Kidney (tissue), 14 donors: ENCODE measurements around the gene KCNJ16. TPM values are rescaled to one million over a fixed set of nuclear protein-coding genes. Genes with fewer than 3 reads are reported as not detected.
A peak's percentile ranks its signal among the peaks of the same experiment; 100 is the strongest.

ENCODE experiments used
- DNase-seq, 5 donors: peaks; one replicate each; pipeline ENCODE4 v3.0.0-alpha.2; 2013 to 2020
- FAIRE-seq: peaks from 2 replicates; lab custom pipeline; 2012; peaks lifted over from hg19 to GRCh38; lab: Jason Lieb, UNC
- H3K27ac ChIP-seq, 2 donors: one replicate each; pipeline ENCODE4 v1.7.0; 2013; ENCODE audit warnings: low read depth in 2 of 2, low read length in 2 of 2, inconsistent platforms in 1 of 2
- H3K27me3 ChIP-seq: one replicate; pipeline ENCODE4 v1.7.1; 2013; ENCODE audit warnings: low read length, inconsistent platforms; ENCODE audit not compliant: control insufficient read depth, insufficient read depth
- H3K36me3 ChIP-seq, 3 donors: one replicate each; pipeline versions ENCODE4 v1.7.0 to v1.7.1; 2013; ENCODE audit warnings: low read length in 3 of 3, control low read depth in 1 of 3, inconsistent platforms in 1 of 3; ENCODE audit not compliant: insufficient read depth in 3 of 3, control insufficient read depth in 2 of 3
- H3K4me1 ChIP-seq, 3 donors: one replicate each; pipeline versions ENCODE4 v1.7.0 to v1.7.1; 2013; ENCODE audit warnings: low read length in 3 of 3, inconsistent platforms in 1 of 3, low read depth in 1 of 3; ENCODE audit not compliant: control insufficient read depth in 2 of 3, insufficient read depth in 2 of 3
- H3K4me3 ChIP-seq, 3 donors: one replicate each; pipeline versions ENCODE4 v1.7.0 to v1.8.1; 2013; ENCODE audit warnings: low read length in 3 of 3, control low read depth in 1 of 3, inconsistent platforms in 1 of 3
- H3K9ac ChIP-seq, 3 donors: one replicate each; pipeline versions ENCODE4 v1.7.0 to v1.7.1; 2013; ENCODE audit warnings: low read length in 3 of 3, control low read depth in 1 of 3, inconsistent platforms in 1 of 3
- H3K9me3 ChIP-seq, 3 donors: one replicate each; pipeline versions ENCODE4 v1.7.0 to v1.7.1; 2013; ENCODE audit warnings: low read length in 3 of 3, control low read depth in 1 of 3, inconsistent platforms in 1 of 3; ENCODE audit not compliant: control insufficient read depth in 2 of 3, insufficient read depth in 1 of 3
- intact Hi-C: fragments of 100-400 bp; cut with DNase I; formaldehyde crosslinking; loops from one replicate; pipeline ENCODE4 v1.11.1; 2022
- polyA plus RNA-seq: library from polyadenylated mRNA; stranded (reverse); fragments of 350-450 nt; fragmentation: Illumina TruSeq; extraction: RNeasy Lipid Tissue Mini Kit (QIAGEN cat#74804); gene quantifications from one replicate; pipeline ENCODE4 v1.2.3, GENCODE V29; 2014; ENCODE audit warnings: low read depth, low replicate concordance; ENCODE audit not compliant: insufficient read depth
- total RNA-seq: library from RNA; stranded (reverse); fragmentation: NEBNext Ultra II Directional; extraction: Animal tissue kit (Norgen Biotek cat#: 25700); gene quantifications from one replicate; pipeline ENCODE4 v1.2.1, GENCODE V29; 2021
- TF ChIP-seq, protein P1 (sequence below): IDR thresholded peaks from 3 replicates; pipeline ENCODE4 v1.5.1; 2012; ENCODE audit warnings: mild to moderate bottlenecking, moderate library complexity, borderline replicate concordance; ENCODE audit not compliant: insufficient read depth; ENCODE audit errors: extremely low read depth
- donor health status: control.
- donor health status: control.
- donor health status: control.
- donor health status: control.
- donor health status: control.
- donor health status: DM: yes; HTN: yes; CAD: no.
- donor health status: Normal renal cell carcinoma (clear cell type).

The KCNJ16 gene
- total and polyA plus RNA-seq, 2 donors from 2014 or later, result 163 to 281 TPM

DNA sequence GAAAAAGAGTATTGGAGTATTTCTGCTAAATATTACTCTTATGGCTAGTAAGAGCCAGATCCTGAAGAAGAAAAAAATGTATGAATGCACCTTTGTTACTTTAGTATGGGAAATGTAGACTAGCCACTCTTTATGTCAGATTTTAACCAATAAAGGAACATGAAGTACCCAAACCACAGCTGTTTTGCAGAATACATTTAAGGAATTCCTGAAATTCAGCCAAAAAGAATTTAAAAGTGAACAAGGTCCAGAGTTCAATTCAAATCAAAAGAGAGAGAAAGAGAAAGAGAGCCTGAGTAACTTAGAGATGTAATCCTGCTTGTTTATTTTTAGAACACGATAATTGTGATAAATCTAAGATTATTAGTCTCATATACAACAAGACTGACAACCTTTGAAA lies 1.2 kb downstream of the KCNJ16 start:
- FAIRE-seq, result peak; percentile 6
- intact Hi-C loops, result no loop called here
- peak overlapping the region; percentile 36 to 76 for H3K27ac ChIP-seq

DNA sequence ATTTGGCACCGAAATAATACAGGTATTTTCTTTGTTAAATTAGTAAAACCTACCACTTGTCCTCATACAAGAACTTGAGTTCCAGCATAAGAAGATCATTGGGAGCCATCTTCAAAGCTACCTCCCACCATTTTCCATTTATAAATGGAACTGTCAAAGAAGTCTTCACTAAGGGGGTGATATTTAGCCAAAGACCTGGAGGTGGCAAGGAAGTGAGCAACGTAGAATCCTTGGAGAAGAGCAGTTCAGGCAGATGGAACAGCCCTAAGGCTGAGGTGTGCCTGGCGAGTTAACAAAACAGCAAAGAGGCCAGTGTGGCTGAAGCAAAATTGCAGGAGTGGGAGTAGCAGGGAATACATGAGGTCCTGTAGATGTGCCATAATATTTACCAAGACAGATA lies 1.8 kb downstream of the KCNJ16 start:
- Histone ChIP-seq H3K4me3 (peak overlapping the region; percentile 35 to 74 (median 67)), H3K4me1 (peaks cover 0 to 9% (median 7%) of the 10 kb centered on the region in 3 donors), H3K27ac (peak overlapping the region; percentile 54 to 57), H3K36me3 (no peaks in the 10 kb centered on the region), H3K9ac (peak overlapping the region; percentile 23 to 68 (median 56)), H3K9me3 (no peaks in the 10 kb centered on the region), H3K27me3 (no peaks in the 10 kb centered on the region)
- intact Hi-C loops, result no loop called here
- TF ChIP-seq, protein P1, sequence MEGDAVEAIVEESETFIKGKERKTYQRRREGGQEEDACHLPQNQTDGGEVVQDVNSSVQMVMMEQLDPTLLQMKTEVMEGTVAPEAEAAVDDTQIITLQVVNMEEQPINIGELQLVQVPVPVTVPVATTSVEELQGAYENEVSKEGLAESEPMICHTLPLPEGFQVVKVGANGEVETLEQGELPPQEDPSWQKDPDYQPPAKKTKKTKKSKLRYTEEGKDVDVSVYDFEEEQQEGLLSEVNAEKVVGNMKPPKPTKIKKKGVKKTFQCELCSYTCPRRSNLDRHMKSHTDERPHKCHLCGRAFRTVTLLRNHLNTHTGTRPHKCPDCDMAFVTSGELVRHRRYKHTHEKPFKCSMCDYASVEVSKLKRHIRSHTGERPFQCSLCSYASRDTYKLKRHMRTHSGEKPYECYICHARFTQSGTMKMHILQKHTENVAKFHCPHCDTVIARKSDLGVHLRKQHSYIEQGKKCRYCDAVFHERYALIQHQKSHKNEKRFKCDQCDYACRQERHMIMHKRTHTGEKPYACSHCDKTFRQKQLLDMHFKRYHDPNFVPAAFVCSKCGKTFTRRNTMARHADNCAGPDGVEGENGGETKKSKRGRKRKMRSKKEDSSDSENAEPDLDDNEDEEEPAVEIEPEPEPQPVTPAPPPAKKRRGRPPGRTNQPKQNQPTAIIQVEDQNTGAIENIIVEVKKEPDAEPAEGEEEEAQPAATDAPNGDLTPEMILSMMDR, result no peak
- FAIRE-seq (no peak), DNase-seq (no peak)

More for the DNA sequence above, 1.2 kb downstream of the KCNJ16 start:
- H3K27me3 ChIP-seq, result no peaks in the 10 kb centered on the region
- H3K9me3 ChIP-seq, result no peaks in the 10 kb centered on the region
- H3K36me3 ChIP-seq, result no peaks in the 10 kb centered on the region
- no peak for DNase-seq
- peak overlapping the region; percentile 29 to 57 (median 32) for H3K9ac ChIP-seq
- peaks cover 0 to 7% (median 3%) of the 10 kb centered on the region in 3 donors for H3K4me1 ChIP-seq
- TF ChIP-seq, protein P1, result no peak
- peak overlapping the region; percentile 42 to 74 (median 67) for H3K4me3 ChIP-seq

GRCh38 chr17:70078549-70078948 lies 3.5 kb downstream of the KCNJ16 start:
- TF ChIP-seq, protein P1, result no peak
- no peaks in the 10 kb centered on the region for H3K36me3 ChIP-seq

GRCh38 chr17:70078994-70079531 lies 4.0 kb downstream of the KCNJ16 start:
- peak overlapping the region in 1 of 3 donors; percentile 10 for H3K9ac ChIP-seq
- H3K9me3 ChIP-seq, result no peaks in the 10 kb centered on the region
- intact Hi-C loops, result no loop called here
- H3K4me1 ChIP-seq, result peaks cover 0 to 16% (median 0%) of the 10 kb centered on the region in 3 donors
- no peaks in the 10 kb centered on the region for H3K27me3 ChIP-seq
- peak overlapping the region in 2 of 3 donors; percentile 67 to 74 for H3K4me3 ChIP-seq
- DNase-seq (no peak), FAIRE-seq (no peak)
- TF ChIP-seq, protein P1, result no peak
- H3K36me3 ChIP-seq, result no peaks in the 10 kb centered on the region
- H3K27ac ChIP-seq, result peak overlapping the region; percentile 63 to 71

More at GRCh38 chr17:70078549-70078948, 3.5 kb downstream of the KCNJ16 start:
- FAIRE-seq (no peak), DNase-seq (peak in 1 of 5 donors; percentile 47)
- Histone ChIP-seq H3K27ac (peak overlapping the region; percentile 63 to 71), H3K9ac (peak overlapping the region in 1 of 3 donors; percentile 10), H3K4me1 (peaks cover 0 to 16% (median 4%) of the 10 kb centered on the region in 3 donors), H3K9me3 (no peaks in the 10 kb centered on the region), H3K4me3 (peak overlapping the region; percentile 17 to 74 (median 67)), H3K27me3 (no peaks in the 10 kb centered on the region)
- intact Hi-C loops, result no loop called here
